Stimulated activated CD4-positive, alpha-beta T cell treated with anti-CD3 and anti-CD28 coated beads, Interleukin-4, amount 100 ng/mL, for 48 hours (primary cell): ENCODE measurements around the gene TMEM163.
"Not testable (repeated sequence)": the region's sequence is repeated elsewhere in the genome, so short reads cannot be mapped to it uniquely, and the experiment has no call there.

Source experiments
- DNase-seq, 2 donors: peaks; one replicate each; pipeline ENCODE4 v3.0.0-alpha.2; 2020; ENCODE audit warnings: low read depth in 2 of 2

Gene TMEM163

DNA sequence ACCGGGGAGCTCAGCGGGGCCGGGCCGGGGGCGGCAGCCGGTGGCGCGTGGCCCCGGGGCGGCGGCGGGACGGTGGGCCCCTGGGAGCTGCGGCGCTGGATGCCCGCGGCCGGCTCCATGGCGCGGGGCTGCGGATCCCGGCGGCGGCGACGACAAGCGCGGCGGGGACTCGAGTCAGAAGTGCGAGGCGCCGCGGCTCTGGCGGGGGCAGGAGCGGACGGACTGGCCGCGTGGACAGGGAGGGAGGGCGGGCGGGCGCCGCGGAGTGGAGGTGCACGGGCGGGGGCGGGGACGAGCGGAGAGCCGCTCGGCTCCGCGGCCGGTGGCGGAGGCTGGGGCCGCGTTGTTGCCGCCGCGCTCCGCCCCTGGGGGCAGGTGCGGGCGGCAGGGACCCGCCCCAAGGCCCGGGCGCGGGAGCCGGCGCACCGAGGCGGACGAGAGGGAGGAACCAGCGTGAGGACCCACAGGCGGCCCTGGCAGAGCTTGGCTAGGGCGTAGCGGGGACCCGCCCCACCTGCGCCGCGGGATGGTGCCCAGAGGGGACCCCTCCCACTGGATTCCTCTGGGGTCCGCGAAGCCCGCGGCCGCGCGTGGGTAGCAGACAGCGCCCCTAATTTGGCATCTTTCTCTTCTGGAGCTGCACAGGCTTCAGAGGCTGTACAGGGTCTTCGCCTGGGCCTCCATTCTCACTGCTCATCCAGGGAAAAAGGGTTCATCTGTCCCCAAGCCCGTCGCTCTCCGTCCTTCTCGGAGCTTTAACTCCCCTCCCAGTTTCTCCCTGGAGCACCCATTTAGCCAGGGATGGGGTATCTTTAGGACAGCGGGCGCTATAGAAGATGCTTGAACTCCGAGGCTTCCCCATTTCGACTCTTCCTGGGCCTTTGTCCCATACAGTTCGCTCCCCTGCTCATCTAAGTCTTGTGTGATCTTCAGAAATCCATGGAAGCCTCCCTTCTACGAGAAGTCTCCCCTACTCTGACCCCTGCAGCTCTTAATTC is at the start of gene TMEM163:
TMEM163 (minus strand) TSS at position 184 of the 998 bp plus-strand sequence.
- DNase-seq = peak in 1 of 2 donors; percentile 3

DNA sequence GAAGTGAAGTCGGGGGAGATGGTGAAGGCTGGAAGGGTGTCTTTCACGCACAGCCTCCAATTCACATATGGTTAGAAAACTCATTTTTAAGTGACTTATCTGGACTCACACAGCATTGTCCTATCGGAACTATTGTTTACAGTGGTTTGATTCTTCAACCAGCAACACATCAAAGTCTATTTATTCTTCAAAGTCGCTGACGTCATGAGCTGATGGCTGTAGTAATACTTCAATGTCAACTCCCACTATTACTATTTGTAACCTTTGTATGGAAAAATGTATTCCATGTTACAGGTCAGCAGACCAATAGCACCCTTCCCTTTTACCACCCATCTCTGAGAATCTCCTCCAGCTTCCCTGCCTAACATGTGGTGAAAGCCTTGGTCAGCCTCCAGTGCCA is 47.8 kb upstream of the TMEM163 start:
- no peak for DNase-seq

DNA sequence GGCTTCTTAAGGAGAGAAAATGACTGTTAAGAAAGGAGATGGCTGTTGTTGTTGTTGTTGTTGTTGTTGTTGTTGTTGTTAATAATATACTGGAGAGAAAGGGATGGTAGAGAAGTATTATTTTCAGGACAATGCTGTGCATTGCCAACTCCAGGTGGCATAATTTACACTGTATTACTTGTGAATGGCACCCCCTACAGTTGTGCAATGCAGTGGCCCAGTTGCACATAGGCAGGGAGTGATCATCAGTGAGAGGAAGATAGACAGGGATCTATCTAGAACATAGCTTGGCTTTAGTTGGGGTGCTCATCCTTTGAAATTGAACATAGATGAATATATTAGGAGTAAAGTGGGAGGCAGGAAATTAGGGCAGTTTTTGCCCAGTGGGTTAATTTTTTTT is 47.2 kb upstream of the TMEM163 start:
- DNase-seq = no peak

DNA sequence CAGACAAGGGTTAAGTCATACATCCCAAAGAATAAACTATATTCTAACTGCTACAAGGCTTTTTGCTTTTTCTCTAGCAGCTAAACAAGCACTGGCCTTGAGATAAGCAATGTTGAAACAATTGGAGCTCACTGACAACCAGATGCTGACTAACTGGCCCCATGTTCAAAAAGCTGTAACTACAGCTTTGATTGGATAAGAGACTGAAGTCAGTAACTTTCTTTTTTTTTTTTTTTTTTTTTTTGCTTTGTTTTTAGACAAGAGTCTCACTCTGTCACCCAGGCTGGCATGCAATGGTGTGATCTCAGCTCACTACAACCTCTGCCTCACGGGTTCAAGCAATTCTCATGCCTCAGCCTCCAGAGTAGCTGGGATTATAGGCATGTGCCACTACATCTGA is 45.4 kb upstream of the TMEM163 start:
- DNase-seq = no peak

DNA sequence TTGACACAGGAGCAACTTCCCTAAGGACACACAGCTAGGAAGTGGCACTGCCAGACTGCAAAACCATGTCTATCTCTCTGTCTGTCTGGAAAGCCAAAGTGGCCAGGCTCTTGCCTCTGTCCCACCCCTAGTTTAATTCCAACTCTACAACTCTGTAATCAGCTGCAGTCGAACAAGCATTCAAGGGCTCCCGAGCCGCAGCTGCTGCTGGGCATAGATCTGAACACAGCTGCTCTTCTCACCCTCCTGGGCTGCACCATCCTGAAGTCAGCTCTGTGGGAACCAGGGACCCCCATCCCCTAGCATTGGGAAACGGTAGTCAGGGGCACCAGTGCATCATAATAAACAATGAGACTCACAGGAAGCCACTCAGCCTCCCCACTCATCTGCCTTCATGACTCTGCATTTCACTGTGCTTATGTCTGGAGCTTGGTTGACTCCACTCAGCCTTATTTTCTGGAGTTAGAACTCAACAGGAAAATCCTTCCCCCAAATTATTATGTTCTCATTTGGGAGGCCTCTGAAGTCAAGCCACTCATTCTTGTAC is 44.4 kb upstream of the TMEM163 start:
- no peak for DNase-seq

DNA sequence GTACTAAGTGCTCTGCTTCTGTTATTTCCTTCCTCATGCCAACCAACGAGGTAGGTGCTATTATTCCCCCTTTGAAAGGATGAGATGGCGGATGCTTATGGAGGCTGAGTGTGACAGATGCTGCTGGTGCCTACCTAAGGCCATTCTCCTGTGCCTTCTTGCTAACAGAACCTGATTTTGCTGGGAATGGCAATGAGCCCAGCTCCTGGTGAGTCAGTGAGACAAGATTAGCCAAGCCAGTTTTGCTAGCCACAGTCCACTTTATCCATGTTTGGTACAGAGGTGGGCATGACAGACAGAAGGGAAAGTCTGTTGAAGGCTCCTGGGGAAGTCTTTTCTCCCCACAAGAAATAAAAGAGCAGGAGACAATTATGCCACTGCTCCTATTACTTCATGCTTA is 43.7 kb upstream of the TMEM163 start:
- no peak for DNase-seq

DNA sequence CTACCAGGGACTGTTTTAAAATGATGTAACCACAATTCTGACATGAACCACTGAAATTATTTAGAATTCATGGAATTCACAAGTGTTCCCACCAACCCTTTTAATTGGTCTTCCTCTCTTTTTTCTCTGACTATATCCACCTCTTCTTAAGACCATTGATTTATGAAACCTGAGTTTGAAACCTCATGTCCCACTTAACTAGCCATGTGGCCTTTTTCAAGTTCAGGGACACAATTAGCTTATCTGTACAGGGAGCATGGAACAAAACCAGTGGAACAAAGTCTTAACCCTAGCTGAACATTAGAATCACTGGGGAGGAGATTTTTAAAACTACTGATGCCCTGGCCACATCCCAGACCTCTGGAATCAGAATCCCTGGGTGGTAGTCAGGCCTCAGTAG is 41.6 kb upstream of the TMEM163 start:
- no peak for DNase-seq

DNA sequence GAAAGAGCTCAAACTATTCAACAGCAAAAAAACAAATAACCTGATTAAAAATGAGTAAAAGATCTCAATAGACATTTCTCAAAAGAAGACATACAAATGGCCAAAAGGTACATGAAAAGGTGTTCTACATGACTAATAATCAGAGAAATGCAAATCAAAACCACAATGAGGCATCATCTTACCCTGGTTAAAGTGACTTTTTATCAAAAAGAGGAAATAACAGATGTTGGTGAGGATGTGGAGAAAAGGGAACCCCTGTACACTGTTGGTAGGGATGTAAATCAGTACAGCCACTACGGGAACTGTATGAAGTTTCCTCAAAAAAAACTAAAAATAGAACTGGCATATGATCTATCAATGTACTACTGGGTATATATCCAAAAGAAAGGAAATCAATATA is 39.8 kb upstream of the TMEM163 start:
- DNase-seq = no peak

DNA sequence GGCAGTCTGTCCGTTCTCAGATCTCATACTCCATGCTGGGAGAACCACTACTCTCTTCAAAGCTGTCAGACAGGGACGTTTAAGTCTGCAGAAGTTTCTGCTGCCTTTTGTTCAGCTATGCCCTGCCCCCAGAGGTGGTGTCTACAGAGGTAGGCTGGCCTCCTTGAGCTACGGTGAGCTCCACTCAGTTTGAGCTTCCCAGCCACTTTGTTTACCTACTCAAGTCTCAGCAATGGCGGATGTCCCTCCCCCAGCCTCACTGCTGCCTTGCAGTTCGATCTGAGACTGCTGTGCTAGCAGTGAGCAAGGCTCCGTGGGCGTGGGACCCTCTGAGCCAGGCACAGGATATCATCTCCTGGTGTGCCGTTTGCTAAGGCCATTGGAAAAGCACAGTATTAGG is 33.2 kb upstream of the TMEM163 start:
- not testable (repeated sequence) for DNase-seq

DNA sequence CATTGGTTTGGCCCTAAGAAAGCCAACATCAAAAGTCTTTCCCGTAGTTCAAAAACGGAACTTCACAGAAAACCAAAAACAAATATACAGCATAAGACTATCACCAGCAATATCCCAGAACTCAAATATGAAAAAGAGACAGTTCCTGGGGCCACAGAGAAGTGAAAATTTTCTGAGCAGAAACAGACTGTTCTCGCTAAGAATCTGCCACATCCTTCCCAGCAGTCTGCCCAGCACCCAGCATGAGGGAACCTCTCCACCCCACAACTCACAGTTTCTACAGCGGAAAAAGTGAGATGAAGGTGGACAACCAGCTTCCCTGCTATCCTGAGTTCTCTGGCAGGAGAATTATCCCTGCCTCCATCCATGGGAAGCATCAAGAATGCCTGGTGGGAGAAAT is 26.7 kb upstream of the TMEM163 start:
- no peak for DNase-seq

DNA sequence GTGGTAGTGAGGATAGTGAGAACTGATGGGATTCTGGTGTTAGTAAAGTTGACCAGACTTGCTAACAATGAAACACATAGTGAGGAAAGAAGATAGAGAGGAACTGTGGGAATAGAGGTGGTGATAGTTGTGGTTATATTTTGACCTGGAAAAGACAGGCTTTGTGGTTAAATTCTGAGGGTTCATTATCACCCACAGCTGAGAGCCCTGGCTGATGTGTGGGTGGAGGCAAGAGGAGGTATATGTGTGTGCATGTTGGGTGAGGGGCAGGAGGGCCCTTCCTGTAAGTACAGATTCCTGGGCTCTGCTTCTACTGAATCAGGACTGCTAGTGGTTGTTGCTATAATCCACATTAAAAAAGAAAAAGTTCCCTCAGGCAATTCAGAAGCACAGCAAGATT is 26.2 kb upstream of the TMEM163 start:
- no peak for DNase-seq

DNA sequence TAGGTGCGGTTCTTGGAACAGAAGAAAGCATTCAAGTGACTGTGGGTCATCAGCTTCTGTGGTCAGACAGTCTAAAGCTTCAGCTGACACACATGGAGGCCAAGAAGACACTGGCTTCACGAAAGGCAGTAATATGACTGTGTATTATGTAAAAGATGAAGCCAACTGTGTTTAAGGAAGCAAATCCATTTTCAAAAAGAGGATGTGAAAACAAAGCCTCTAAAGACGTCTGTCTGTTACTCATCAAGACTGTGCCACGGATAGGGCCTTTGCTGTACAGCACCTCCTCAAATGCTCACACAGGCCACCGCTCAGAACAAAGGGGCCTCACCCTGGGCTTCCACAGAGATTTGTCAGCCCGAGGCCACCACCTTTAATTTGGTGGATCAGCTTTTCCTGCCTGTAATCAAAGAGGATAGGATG is 21.1 kb upstream of the TMEM163 start:
- no peak for DNase-seq

DNA sequence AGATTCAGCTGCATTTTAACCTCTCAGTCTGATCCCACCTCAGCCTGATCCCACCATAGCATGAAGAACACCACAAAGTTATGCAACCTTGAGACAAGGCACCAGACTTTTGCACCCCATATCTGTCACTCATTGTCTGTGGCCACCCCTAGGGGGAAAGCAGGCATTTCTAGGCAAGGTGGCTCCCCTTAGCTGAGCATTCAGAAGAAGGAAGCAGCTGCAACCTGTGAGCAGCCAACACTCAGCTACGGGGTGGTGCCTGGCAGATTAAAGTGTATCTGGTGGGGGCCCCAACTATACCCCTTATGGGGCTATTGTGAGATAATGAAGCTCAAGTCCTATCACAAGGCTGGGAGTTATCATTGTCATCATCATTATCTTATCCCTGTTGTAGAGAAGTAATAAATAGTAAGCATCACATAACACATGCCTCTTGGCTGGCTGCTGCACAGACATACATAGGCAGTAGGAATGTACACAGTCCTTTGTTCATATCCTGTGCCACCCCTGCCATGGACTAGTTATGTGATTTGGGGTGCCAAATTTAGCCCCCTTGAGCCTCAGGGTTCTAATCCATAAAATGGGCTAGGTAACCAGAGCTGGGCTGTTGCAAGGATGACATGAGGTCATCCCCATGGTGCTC is 20.6 kb upstream of the TMEM163 start:
- no peak for DNase-seq

DNA sequence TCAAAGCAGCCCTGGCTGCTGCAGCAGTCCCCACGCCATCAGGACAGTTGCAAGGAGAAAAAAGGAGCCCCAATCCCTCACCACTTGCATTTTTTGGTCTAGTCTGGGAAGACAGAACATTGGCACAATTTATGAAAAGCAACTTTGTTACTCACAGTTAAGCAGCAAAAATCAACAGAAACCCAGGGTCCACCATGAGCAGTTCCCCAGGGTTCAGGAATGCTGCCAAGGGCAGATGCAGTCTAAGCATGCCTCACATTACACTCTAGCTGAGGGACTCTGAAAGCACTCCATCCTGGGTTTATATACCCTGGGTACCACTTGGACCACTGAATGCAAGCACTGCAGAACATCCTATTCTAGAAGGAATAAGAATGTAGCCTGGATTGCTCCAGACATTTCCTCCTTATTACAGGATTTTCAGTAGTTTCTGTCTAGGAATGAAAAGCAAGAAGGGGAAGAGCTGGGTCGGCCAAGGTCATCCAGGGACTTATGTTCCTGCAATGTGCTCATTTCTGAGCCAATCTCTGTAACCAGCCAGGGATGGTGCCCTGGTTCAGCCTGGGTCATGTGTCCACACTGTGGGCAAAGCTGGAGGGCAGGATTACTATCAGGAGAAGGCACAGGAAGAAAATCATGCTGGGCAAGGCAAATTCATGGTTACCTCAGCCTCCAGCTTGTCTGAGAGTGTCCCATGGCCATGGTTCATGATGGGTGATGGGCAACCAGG is 19.5 kb upstream of the TMEM163 start:
- DNase-seq = no peak

DNA sequence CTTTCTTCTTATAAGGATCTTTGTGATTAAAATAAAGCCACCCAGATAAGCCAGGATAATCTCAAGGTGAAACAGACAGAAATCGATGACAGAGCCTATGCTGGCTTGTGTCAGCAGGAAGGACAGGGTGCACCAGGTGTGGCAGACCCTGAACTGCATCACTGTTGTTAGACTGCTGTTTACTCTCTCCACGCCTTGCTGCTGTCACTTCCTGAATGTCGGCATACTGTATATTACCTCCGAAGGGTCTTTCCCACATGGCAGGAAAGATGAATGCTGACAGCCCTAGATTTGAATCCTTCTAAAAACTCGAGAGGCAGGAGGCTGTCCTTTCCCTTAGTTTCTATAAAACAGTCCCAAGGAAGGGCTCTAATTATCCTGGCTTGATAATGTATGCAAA is 18.9 kb upstream of the TMEM163 start:
- no peak for DNase-seq

DNA sequence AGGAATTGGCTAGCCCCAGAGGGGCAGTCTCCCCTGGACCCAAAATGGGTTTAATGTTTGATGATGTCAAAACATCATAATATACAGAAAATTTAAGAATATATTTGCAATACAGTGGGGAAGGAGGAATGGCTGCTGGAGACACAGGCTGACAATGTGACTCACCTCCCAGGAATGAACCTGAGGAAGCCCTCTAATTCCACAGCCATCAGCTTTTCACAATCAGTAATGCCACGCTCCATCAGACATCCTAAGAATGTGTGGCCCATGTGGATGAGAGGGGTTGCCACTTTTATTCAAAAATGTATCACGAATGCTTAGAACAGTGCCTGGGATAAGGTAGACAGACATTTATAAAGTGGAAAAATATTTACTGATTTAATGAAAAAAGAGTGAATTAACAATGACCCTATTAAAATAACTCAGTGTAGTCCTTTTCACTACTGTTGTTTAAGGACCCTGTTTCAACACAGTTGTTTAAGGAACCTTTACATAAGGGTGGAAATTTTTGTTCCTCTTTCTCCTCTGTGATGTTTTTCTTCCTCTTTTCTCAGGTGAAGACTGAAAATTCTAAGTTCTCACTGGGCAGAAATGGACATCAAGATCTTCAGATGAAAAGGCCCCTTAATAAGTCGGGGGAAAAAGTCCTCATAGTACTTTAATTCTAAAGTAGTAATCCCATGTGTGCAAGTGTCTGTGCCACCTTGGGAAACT is 17.5 kb upstream of the TMEM163 start:
- no peak for DNase-seq

DNA sequence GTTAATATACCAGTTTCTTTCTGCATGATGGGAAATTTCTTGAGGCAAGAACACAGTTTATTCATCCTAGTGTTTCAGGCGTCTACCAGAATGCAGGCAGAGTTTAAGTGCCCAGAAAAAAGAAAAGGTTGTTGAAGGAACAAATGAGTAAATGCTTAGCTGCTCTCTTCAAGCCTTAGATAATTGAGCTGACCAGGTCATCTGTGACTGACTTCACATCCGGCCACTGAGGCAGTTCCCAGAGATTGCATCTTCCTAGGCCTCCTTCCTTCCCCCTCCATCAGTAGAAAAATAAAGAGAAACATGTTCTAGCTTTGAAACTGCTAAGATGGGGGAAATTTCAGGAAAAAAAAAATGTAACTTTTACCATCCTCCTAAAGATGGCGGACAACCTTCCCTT is 9.4 kb upstream of the TMEM163 start:
- DNase-seq = no peak

DNA sequence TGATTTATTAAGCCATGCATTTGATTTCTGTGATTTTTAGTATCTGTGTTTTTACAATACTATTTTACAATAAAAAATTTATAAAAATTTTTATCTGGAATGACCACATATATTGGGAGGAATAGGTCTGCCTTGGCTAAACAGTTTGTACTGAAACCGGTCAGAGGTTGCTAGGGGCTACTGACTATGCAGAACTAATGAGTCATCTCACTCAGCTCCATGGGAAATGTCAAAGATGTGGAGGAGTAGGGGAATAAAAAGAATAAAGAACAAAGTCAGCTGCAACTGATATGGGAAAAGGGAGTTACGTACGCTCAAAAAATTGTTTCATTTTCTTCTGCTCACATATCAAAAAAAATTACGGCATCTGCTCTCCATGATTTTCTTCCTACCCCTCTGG is 8.6 kb upstream of the TMEM163 start:
- DNase-seq = no peak

DNA sequence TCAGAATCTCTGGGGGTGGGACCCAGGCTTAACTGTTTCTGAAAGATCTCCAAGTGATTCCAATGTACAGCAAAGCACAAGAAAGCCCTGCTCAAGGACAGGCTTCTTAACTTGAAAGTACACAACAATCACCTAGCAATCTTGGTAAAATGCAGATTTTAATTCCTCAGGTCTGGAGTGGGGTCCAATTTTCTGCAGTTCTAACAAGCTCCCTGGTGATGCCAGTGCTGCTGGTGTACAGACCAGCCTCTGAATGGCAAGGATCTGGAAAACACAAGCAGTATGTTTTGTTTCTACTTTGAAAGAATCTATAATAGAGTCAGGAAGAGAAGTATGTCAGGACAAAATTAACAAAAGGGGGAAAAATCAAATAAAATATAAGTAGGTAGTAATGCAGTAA is 7.8 kb upstream of the TMEM163 start:
- DNase-seq = no peak

DNA sequence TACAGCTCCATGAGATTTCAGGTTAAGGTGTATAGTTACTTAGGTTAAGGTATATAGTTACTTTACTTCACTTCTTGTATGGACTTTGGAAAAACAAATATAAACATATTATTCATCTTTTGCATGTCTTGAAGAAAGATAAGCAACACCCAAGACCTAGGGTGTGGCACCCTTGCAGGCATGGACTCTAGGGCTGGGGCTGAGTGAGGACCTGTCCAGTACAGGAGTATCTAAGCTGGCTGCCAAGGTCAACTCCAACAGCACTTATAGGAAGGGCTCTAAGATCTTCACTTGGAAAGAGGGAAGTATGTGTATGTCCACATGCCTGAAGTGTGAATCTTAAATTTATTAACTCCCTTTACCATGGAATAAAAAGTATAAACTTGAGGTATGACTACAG is 7.1 kb upstream of the TMEM163 start:
- DNase-seq = no peak

DNA sequence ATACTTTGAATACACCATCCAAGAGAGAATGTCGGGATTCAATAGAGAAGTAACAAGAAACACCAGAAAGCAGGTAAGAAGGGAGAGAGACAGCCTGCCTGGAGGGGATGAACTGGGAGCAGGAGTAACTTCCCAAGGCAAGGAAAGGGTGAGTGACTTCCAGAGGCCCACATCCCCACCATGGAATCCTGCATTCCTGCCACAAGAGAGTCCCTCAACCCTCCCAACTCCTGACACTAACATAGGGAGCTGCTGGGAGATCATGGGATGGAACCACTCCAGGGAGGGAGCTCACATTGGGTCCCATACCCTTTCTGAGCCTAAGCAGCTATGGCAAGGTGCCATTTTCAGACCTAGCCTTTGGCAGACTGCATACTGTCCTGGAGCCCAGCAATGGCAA is 5.5 kb upstream of the TMEM163 start:
- no peak for DNase-seq

DNA sequence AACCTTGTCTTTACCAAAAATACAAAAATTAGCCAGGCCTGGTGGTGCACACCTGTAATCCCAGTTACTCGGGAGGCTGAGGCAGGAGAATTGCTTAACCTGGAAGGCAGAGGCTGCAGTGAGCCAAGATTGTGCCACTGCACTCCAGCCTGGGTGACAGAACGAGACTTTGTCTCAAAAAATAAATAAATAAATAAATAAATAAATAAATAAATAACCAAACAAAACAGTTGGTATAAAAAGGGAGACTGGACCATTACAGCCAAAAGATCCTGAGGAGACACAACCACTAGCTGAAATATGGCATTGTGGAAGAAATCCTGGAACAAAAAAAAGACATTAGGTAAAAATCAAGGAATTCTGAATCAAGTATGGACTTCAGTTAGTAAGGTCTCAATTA is 4.9 kb upstream of the TMEM163 start:
- not testable (repeated sequence) for DNase-seq
